ENCODE data around the gene CYP3A5. TPM values are rescaled to one million over a fixed set of nuclear protein-coding genes. Genes with fewer than 3 reads are reported as not detected.

Gene CYP3A5
- total and polyA plus RNA-seq, 2 of the 4 experiments (the other 2 are of a cell fraction) = not detected

- no CpG with 5 or more reads among the region's 1 CpG for WGBS, 2 experiments (ENCODE audit: extremely low coverage in 2 of 2, insufficient read length in 1 of 2)
- Histone ChIP-seq H2AK5ac (ENCODE audit: low read depth, low read length) (no peak overlapping the region), H3K79me1 (ENCODE audit: low read depth in 1 of 2, low read length in 2 of 2) (no peaks in the 10 kb centered on the region), H3K56ac (ENCODE audit: extremely low read depth, insufficient read depth, low read length) (no peak overlapping the region), H3K23ac (ENCODE audit: low read depth, low read length) (no peak overlapping the region), H3K36me3 (ENCODE audit: control insufficient read depth, insufficient read depth, low read length) (no peaks in the 10 kb centered on the region), H3K4me3 (ENCODE audit: insufficient read depth, low read depth, low read length) (no peak overlapping the region), H4K20me1 (ENCODE audit: insufficient read depth, low read length) (no peaks in the 10 kb centered on the region), H2BK5ac (ENCODE audit: low read depth, low read length, poor library complexity, severe bottlenecking) (no peak overlapping the region), H3K9me1 (ENCODE audit: insufficient read depth, low read length) (0 out of 2 replicates have a peak, but pooled peaks cover 3% of the 10 kb centered on the region), H4K5ac (ENCODE audit: low read depth, low read length) (no peak overlapping the region), H4K8ac (ENCODE audit: low read depth in 2 of 2, low read length in 2 of 2) (no peak overlapping the region), H2AFZ (replicated peaks; ENCODE audit: low read length, poor library complexity) (no peak overlapping the region), H3K9ac (ENCODE audit: low read depth, low read length) (no peak overlapping the region), H3K27ac (ENCODE audit: insufficient read depth, low read length) (no peak overlapping the region), H3K4me2 (ENCODE audit: low read depth, low read length) (no peak overlapping the region), H2BK120ac (ENCODE audit: low read depth, low read length) (no peak overlapping the region), H3K18ac (ENCODE audit: low read depth, low read length) (no peak overlapping the region), H3K4me1 (ENCODE audit: control insufficient read depth, insufficient read depth, low read length) (no peaks in the 10 kb centered on the region), H2BK15ac (ENCODE audit: low read depth, low read length) (no peak overlapping the region), H2BK20ac (ENCODE audit: low read depth, low read length) (no peak overlapping the region), H3K27me3 (ENCODE audit: control insufficient read depth, insufficient read depth, low read length) (no peaks in the 10 kb centered on the region), H3K14ac (replicated peaks; ENCODE audit: low read depth, low read length) (no peak overlapping the region), H4K91ac (ENCODE audit: insufficient read depth, low read depth, low read length) (no peak overlapping the region), H3K4ac (ENCODE audit: low read depth, low read length) (no peak overlapping the region), H3K9me3 (ENCODE audit: control insufficient read depth, insufficient read depth, low read length) (no peaks in the 10 kb centered on the region), H2AK9ac (replicated peaks; ENCODE audit: low read depth, low read length, poor library complexity) (no peak overlapping the region)
- BruUV-seq (replicated peaks) = no TSS peak
- no peak for ATAC-seq (ENCODE audit: low read depth)
- CTCF ChIA-PET = no interaction called here
- intact Hi-C loops (cut with micrococcal nuclease) = no loop called here
- dilution Hi-C loops (cut with HindIII; ENCODE audit: low sequenced_read_pairs, unreplicated experiment) = no loop called here
- POLR2A ChIA-PET (ENCODE audit: unreplicated experiment) = no interaction called here
- in situ Hi-C loops (cut with MboI; ENCODE audit: low sequenced_read_pairs) = no loop called here
- DNase-seq = no peak
- TF ChIP-seq FOS (IDR thresholded peaks at IDR 0.05; ENCODE audit: low read depth, low read length) (no peak), NFE2L2 (IDR thresholded peaks at IDR 0.05; ENCODE audit: low read depth, low read length) (no peak), MXI1 (IDR thresholded peaks at IDR 0.05; ENCODE audit: borderline replicate concordance, low read depth, low read length) (no peak), CTCF (conservative IDR thresholded peaks at IDR 0.05; ENCODE audit: low read depth, low read length) (no peak), BHLHE40 (IDR thresholded peaks at IDR 0.05; ENCODE audit: low read depth, low read length) (no peak), RFX5 (IDR thresholded peaks at IDR 0.05; ENCODE audit: low read depth, low read length) (no peak), SMC3 (IDR thresholded peaks at IDR 0.05; ENCODE audit: low read depth, low read length) (no peak), POLR2A (IDR thresholded peaks at IDR 0.05; ENCODE audit: low read depth, low read length) (no peak), RAD21 (IDR thresholded peaks at IDR 0.05; ENCODE audit: low read length) (no peak), USF2 (IDR thresholded peaks at IDR 0.05; ENCODE audit: low read depth, low read length) (no peak), ELK1 (IDR thresholded peaks at IDR 0.05; ENCODE audit: borderline replicate concordance, low read depth, low read length) (no peak), RCOR1 (IDR thresholded peaks at IDR 0.05; ENCODE audit: insufficient replicate concordance, low read length) (no peak), MAFK (IDR thresholded peaks at IDR 0.05; ENCODE audit: low read depth, low read length) (no peak), MAZ (IDR thresholded peaks at IDR 0.05; ENCODE audit: borderline replicate concordance, low read depth, low read length) (no peak), CHD1 (IDR thresholded peaks at IDR 0.05; ENCODE audit: low read depth, low read length) (no peak)
These were observed 13.8 kb downstream of the CYP3A5 start for GRCh38 chr7:99666013-99666395.

All from IMR-90 (cell line).